ENCODE data around the gene LYPD5.

The LYPD5 gene

DNA sequence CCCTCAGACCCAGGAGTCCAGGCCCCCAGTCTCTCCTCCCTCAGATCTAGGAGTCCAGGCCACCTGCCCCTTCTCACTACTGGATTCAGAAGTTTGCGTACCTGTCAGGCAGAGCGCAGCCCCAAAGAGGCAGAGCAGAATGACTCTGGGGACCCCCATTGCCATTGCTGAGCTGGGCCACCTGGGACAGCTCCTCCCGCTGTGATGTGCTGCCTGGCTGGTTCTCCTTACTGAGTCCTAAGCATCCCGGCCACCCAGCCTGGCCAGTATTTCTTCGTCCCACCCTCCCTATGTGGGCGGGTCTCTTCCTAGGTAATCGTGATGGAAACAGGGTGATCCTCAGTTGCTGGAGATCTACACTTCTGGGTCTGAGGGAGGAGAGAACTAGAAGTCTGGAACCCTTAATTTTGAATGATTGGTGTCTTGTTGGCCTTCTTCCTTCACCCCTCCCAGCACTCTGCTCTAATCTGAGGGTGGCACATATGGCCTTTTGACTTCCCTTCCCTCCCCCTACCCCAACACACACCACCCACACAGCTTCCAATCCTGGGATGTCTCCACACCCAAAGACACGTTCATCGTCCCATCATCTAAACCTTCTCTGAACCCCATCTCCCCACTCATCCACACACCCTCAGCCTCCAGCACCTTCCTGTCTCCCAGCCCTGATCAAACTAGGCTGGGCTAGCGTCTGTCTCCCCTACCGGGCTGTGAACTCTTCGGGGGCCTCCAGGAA is at the start of gene LYPD5:
Gene LYPD5, minus strand, starts transcription at position 232 of the 736 bp plus-strand sequence. Its CDS starts 67 bp downstream, at position 165.
- TF ChIP-seq CTCF (IDR thresholded peaks at IDR 0.05; ENCODE audit: insufficient read depth, low read depth, low read length, missing control alignments): no peak
- no peak for DNase-seq (ENCODE audit: low read depth)
- no peak within 1 kb of the TSS for H3K4me3 ChIP-seq (ENCODE audit: low read depth, low read length)

- DNase-seq (ENCODE audit: low read depth): no peak
- no peak for TF ChIP-seq CTCF (IDR thresholded peaks at IDR 0.05; ENCODE audit: insufficient read depth, low read depth, low read length, missing control alignments)
- no peak overlapping the region for H3K4me3 ChIP-seq (ENCODE audit: low read depth, low read length)
These were observed 46.6 kb upstream of the LYPD5 start for GRCh38 chr19:43848821-43849220.

GRCh38 chr19:43847884-43848283 is 45.6 kb upstream of the LYPD5 start:
- no peak overlapping the region for H3K4me3 ChIP-seq (ENCODE audit: low read depth, low read length)
- DNase-seq (ENCODE audit: low read depth): no peak
- no peak for TF ChIP-seq CTCF (IDR thresholded peaks at IDR 0.05; ENCODE audit: insufficient read depth, low read depth, low read length, missing control alignments)

GRCh38 chr19:43847246-43847645 is 45.0 kb upstream of the LYPD5 start:
- H3K4me3 ChIP-seq (ENCODE audit: low read depth, low read length): no peak overlapping the region
- no peak for DNase-seq (ENCODE audit: low read depth)

DNA sequence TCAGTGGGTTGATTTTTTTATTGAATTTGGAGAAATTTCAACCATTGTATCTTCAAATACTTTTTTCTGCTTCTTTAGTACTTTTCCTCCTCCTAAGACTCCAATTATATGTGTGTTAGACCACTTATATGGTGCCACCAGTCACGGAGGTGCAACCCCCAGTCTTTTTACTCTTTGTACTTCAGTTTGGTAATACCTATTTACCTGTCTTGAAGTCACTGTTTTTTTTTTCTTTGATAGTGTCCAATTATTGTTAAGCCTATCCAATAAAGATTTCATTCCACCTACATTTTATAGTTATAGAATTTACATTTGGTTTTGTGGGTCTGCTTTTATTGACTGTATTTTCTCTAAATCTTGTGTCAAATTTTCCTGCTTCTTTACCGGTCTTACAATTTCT is 39.8 kb upstream of the LYPD5 start:
- TF ChIP-seq CTCF (IDR thresholded peaks at IDR 0.05; ENCODE audit: insufficient read depth, low read depth, low read length, missing control alignments): no peak
- H3K4me3 ChIP-seq (ENCODE audit: low read depth, low read length): no peak overlapping the region
- no peak for DNase-seq (ENCODE audit: low read depth)

More at GRCh38 chr19:43847246-43847645, 45.0 kb upstream of the LYPD5 start:
- TF ChIP-seq CTCF (IDR thresholded peaks at IDR 0.05; ENCODE audit: insufficient read depth, low read depth, low read length, missing control alignments): no peak

DNA sequence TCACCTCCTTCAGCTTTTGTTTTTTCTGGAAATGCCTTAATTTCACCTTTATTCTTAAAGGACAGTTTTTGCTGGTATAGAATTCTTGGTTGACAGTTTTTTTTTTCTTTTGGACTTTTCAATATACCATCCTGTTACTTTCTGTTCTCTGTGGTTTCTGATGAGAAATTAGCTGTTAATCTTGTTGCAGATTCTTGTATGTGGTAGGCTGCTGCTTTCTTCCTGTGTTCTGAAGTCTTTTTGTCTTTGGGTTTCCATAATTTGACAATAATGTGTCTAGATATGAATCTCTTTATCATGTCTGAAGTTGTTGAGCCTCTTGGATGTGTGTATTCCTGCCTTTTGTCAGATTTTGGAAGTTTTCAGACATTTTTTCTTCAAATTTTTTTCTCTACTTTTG is 36.9 kb upstream of the LYPD5 start:
- no peak for DNase-seq (ENCODE audit: low read depth)
- H3K4me3 ChIP-seq (ENCODE audit: low read depth, low read length): no peak overlapping the region
- TF ChIP-seq CTCF (IDR thresholded peaks at IDR 0.05; ENCODE audit: insufficient read depth, low read depth, low read length, missing control alignments): no peak
